DMS79 treated with DMSO at 0.1 percent for 48 hours (cell line): Measurements from ENCODE around the gene MVP.
A peak's percentile ranks its signal among the peaks of the same experiment; 100 is the strongest.
"Not testable (repeated sequence)": the region's sequence is repeated elsewhere in the genome, so short reads cannot be mapped to it uniquely, and the experiment has no call there.

ENCODE experiments used
- DNase-seq: peaks from one replicate; lab custom pipeline; 2025; lab: John Stamatoyannopoulos, UW

The MVP gene

GRCh38 chr16:29820271-29820701 is at the start of gene MVP:
MVP (plus strand) TSS chr16:29820462; CDS start chr16:29830550, 10,088 bp downstream.
- peak; percentile 60 for DNase-seq

GRCh38 chr16:29772330-29772729 is 47.9 kb upstream of the MVP start:
- DNase-seq = not testable (repeated sequence)

GRCh38 chr16:29774730-29775129 is 45.5 kb upstream of the MVP start:
- no peak for DNase-seq

GRCh38 chr16:29775742-29776408 is 44.4 kb upstream of the MVP start:
- DNase-seq = no peak

- DNase-seq = no peak
These were observed 42.5 kb upstream of the MVP start, which contains the start of gene ZG16 for GRCh38 chr16:29777576-29778350. ZG16 (plus strand) TSS chr16:29778256; CDS start chr16:29779267, 1,011 bp downstream.

GRCh38 chr16:29779474-29779873 is 40.8 kb upstream of the MVP start:
- DNase-seq = no peak

- DNase-seq = not testable (repeated sequence)
These were observed 36.9 kb upstream of the MVP start for GRCh38 chr16:29783094-29783953.

- no peak for DNase-seq
These were observed 36.1 kb upstream of the MVP start for GRCh38 chr16:29784157-29784556.

GRCh38 chr16:29784901-29785500 is 35.3 kb upstream of the MVP start:
- no peak for DNase-seq

- not testable (repeated sequence) for DNase-seq
These were observed 33.1 kb upstream of the MVP start for GRCh38 chr16:29787155-29787554.

- peak; percentile 78 for DNase-seq
These were observed 30.5 kb upstream of the MVP start for GRCh38 chr16:29789775-29790182.

- DNase-seq = peak; percentile 99
These were observed 29.9 kb upstream of the MVP start, which contains the start of gene KIF22 for GRCh38 chr16:29790183-29790948. KIF22 (plus strand) TSS chr16:29790751; CDS start chr16:29790760, 9 bp downstream.

GRCh38 chr16:29790949-29791844 is 29.1 kb upstream of the MVP start:
- peak; percentile 31 for DNase-seq

GRCh38 chr16:29791845-29792807 is 28.1 kb upstream of the MVP start:
- no peak for DNase-seq

- DNase-seq = not testable (repeated sequence)
These were observed 27.1 kb upstream of the MVP start for GRCh38 chr16:29793153-29793552.

- no peak for DNase-seq
These were observed 26.0 kb upstream of the MVP start for GRCh38 chr16:29794231-29794710.

GRCh38 chr16:29802416-29802935 is 17.8 kb upstream of the MVP start:
- no peak for DNase-seq

- DNase-seq = peak; percentile 41
These were observed 16.2 kb upstream of the MVP start for GRCh38 chr16:29804020-29804419.
